SU-DHL-6 (cell line): ENCODE measurements around the gene AMY1C.
"Not testable (repeated sequence)": the region's sequence is repeated elsewhere in the genome, so short reads cannot be mapped to it uniquely, and the experiment has no call there.

Source experiments
- H2AFZ ChIP-seq: fragments of 200-600 bp; sonication (generic); 2 replicates; pipeline ENCODE4 v1.6.1; 2014; ENCODE audit warnings: low read depth, mild to moderate bottlenecking, moderate library complexity, mixed read lengths, antibody characterized with exemption, low read length; ENCODE audit not compliant: severe bottlenecking
- H3F3A ChIP-seq: fragments of 200-600 bp; shearing (Covaris generic); 2 replicates; pipeline ENCODE4 v1.6.0; 2016; ENCODE audit warnings: antibody characterized with exemption, mild to moderate bottlenecking; ENCODE audit not compliant: insufficient read depth
- H3K27ac ChIP-seq: fragments of 200-600 bp; sonication (generic); 2 replicates; pipeline ENCODE4 v1.5.1; 2016; ENCODE audit warnings: low read depth, mild to moderate bottlenecking, low read length, moderate library complexity, mixed read lengths
- H3K27me3 ChIP-seq: fragments of 200-600 bp; sonication (generic), shearing (Covaris generic); 2 replicates; pipeline ENCODE4 v1.6.0; 2014; ENCODE audit warnings: mild to moderate bottlenecking, low read length
- H3K36me3 ChIP-seq: fragments of 200-600 bp; sonication (generic); 2 replicates; pipeline ENCODE4 v1.6.1; 2014; ENCODE audit warnings: mild to moderate bottlenecking, low read length, mixed read lengths
- H3K4me2 ChIP-seq: fragments of 300-600, 200-600 bp; shearing (Covaris generic), sonication (generic); 2 replicates; pipeline ENCODE4 v1.6.0; 2014; ENCODE audit warnings: low read length, low read depth, mild to moderate bottlenecking; ENCODE audit not compliant: poor library complexity, severe bottlenecking
- H3K4me3 ChIP-seq: fragments of 200-600 bp; sonication (generic); 2 replicates; pipeline ENCODE4 v1.5.1; 2014; ENCODE audit warnings: antibody characterized with exemption, low read length, mild to moderate bottlenecking, mixed read lengths; ENCODE audit not compliant: insufficient read depth, poor library complexity, severe bottlenecking
- H3K79me2 ChIP-seq: fragments of 200-600 bp; sonication (generic); 2 replicates; pipeline ENCODE4 v1.6.1; 2014; ENCODE audit warnings: mild to moderate bottlenecking, low read length, moderate library complexity; ENCODE audit not compliant: insufficient read depth
- H3K9ac ChIP-seq: fragments of 200-600 bp; sonication (generic); 2 replicates; pipeline ENCODE4 v1.7.0; 2014; ENCODE audit warnings: mild to moderate bottlenecking, low read length
- H3K9me2 ChIP-seq: fragments of 200-600 bp; sonication (generic); replicated peaks from 2 replicates; pipeline ENCODE4 v1.6.1; 2014; ENCODE audit warnings: low read length; ENCODE audit not compliant: insufficient read depth
- H3K9me3 ChIP-seq: fragments of 200-600 bp; sonication (generic); 2 replicates; pipeline ENCODE4 v1.6.1; 2014; ENCODE audit warnings: low read length, mixed read lengths; ENCODE audit not compliant: insufficient read depth
- H4K20me1 ChIP-seq: fragments of 200-600 bp; sonication (generic); 2 replicates; pipeline ENCODE4 v1.6.1; 2014; ENCODE audit warnings: low read depth, mild to moderate bottlenecking, antibody characterized with exemption, low read length, moderate library complexity, mixed read lengths

The AMY1C gene

DNA sequence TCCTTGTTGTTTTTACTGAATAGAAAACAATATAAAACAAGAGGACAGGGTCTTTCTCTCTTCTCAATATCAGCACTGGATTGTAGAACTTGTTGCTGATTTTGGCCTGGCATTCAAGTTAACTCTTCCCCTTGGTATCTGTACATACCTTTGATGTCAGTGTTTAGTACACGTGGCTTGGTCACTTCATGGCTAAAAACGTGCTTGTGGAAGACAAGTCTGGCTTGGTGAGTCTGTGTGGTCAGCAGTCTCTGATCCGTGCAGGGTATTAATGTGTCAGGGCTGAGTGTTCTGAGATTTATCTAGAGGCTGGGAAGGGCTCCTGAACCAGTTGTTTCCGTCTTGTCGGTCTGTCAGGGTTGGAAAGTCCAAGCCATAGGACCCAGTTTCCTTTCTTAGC, at the start of gene AMY1C:
TSS of gene AMY1C (plus strand) at position 301 of the 400 bp plus-strand sequence. CDS start 572 bp downstream, outside the sequence.
- H3K79me2 ChIP-seq, result not testable (repeated sequence)

DNA sequence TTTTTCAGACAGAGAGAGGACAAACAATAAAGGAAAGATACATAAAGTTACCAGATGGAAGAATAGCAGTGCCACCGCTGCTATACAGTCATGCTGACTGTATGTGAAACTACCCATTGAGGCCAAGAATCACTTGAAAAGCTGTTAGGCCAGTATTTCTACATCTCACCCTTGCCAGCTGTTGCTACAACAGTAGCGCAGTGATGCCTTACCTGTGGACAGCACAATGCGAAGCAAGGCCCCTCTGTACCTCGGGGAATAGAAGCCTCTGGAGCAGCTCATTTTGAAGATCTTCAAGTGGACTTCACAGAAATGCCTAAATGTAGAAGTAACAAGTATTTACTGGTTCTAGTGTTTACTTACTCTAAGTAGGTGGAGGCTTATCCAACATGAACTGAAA, 49.0 kb upstream of the AMY1C start:
- H3K79me2 ChIP-seq, H3F3A ChIP-seq, H2AFZ ChIP-seq, H3K9me3 ChIP-seq, H3K9me2 ChIP-seq, H3K4me3 ChIP-seq, H3K27me3 ChIP-seq, H4K20me1 ChIP-seq, H3K36me3 ChIP-seq, H3K9ac ChIP-seq, H3K4me2 ChIP-seq, H3K27ac ChIP-seq: not testable (repeated sequence)

More for the DNA sequence above, at the start of gene AMY1C:
- H3K27me3 ChIP-seq, H3F3A ChIP-seq, H3K4me3 ChIP-seq, H2AFZ ChIP-seq, H3K36me3 ChIP-seq, H3K9me2 ChIP-seq, H3K9me3 ChIP-seq, H3K9ac ChIP-seq, H3K4me2 ChIP-seq, H3K27ac ChIP-seq, H4K20me1 ChIP-seq: not testable (repeated sequence)

DNA sequence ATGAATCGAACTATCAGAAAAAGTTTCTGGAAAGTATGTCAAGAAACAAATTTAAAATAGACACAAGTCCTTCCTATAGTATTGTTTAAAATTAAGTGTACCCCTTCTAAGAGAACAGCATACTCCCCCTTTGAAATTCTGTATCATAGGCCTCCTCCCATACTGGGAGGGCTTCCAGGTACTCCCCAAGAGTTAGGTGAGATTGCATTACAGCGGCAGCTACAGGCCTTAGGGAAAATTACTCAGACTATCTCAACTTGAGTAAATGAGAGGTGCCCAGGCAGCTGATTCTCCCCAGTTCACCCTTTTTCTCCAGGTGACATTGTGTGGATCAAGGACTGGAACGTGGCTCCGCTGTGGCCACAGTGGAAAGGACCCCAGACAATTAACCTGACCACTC, 48.4 kb upstream of the AMY1C start:
- not testable (repeated sequence) for H3K9me3 ChIP-seq, H3K4me2 ChIP-seq, H2AFZ ChIP-seq, H3F3A ChIP-seq, H3K36me3 ChIP-seq, H3K9ac ChIP-seq, H4K20me1 ChIP-seq, H3K9me2 ChIP-seq, H3K79me2 ChIP-seq, H3K27ac ChIP-seq, H3K4me3 ChIP-seq, H3K27me3 ChIP-seq

DNA sequence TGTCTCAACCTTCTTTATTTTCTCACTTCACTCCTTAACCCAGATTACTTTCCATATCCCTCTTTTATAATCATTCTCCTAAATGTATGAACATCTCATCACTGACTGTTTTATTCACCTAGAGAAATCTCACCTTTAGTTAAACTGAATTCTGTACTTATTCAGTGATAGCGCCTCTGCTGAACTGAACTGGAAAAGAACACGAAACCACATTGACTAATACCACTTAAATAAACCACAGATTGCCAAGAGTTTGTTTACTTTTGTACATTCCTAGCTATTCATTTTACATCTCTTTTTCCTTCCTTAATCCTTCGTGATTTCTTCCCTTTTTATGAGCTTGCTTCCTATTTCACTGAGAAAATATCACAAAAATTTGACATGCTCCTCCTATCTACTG, 42.0 kb upstream of the AMY1C start:
- H4K20me1 ChIP-seq, H2AFZ ChIP-seq, H3K79me2 ChIP-seq, H3K36me3 ChIP-seq, H3K27me3 ChIP-seq, H3K9me3 ChIP-seq, H3K27ac ChIP-seq, H3K9ac ChIP-seq, H3F3A ChIP-seq, H3K9me2 ChIP-seq, H3K4me2 ChIP-seq, H3K4me3 ChIP-seq: not testable (repeated sequence)

DNA sequence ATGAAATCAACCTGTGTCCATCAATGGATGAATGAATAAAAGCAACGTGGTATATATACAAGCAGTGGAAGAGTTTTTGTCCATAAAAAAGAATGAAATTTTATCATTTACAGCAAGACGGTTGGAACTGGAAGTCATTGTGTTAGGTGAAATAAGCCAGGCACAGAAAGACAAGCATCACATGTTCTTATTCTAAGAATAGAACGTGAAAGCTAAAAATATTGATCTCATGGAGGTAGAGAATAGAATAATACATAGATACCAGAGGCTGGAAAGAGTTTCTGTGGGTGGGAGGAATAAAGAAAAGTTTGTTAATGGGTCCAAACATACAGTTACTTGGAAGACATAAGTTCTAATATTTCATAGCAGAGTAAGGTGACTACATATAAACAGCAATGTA, 39.3 kb upstream of the AMY1C start:
- not testable (repeated sequence) for H3K36me3 ChIP-seq, H3K9ac ChIP-seq, H3K9me2 ChIP-seq, H3K79me2 ChIP-seq, H4K20me1 ChIP-seq, H2AFZ ChIP-seq, H3K27me3 ChIP-seq, H3K4me3 ChIP-seq, H3K27ac ChIP-seq, H3F3A ChIP-seq, H3K9me3 ChIP-seq, H3K4me2 ChIP-seq

DNA sequence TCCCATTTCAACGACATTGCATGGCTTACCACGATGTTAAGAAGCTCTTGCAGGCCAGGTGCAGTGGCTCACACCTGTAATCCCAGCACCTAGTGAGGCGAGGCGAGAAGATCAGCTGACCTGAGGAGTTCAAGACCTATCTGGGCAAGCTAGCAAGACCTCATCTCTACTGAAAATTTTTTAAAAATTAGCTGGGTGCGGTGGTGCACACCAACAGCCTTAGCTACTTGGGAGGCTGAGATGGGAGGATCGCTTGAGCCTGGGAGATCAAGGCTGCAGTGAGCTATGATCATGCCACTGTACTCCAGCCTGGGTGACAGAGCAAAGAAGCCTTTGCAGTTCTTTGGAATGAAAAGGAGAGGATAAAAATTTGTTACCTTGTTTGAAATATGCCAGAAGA, 32.3 kb upstream of the AMY1C start:
- not testable (repeated sequence) for H3K9me3 ChIP-seq, H3K27me3 ChIP-seq, H3K9ac ChIP-seq, H2AFZ ChIP-seq, H3K27ac ChIP-seq, H3K4me3 ChIP-seq, H3K36me3 ChIP-seq, H3K9me2 ChIP-seq, H3K79me2 ChIP-seq, H3K4me2 ChIP-seq, H3F3A ChIP-seq, H4K20me1 ChIP-seq

DNA sequence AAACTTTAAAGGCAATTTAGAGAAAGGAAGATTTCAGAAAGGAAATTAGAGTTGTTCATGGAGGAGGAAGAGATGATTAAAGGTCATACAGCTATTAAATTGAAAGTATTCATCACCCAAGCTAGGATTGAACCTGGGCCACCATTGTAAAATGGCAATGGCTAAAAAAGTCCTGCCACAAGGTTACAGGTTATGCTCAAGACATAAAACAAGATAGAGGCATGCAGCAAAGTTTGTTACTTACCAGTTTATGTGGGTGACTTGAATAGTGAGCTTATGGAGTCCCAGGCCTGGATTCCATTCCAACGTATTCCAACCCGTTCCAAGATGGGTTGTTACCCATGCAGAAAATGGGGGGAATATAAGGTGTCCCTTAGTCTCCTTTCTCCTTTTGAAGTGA, 28.2 kb upstream of the AMY1C start:
- not testable (repeated sequence) for H3K4me2 ChIP-seq, H3K9ac ChIP-seq, H3K27ac ChIP-seq, H3K9me3 ChIP-seq, H3K9me2 ChIP-seq, H2AFZ ChIP-seq, H3K79me2 ChIP-seq, H4K20me1 ChIP-seq, H3K4me3 ChIP-seq, H3F3A ChIP-seq, H3K27me3 ChIP-seq, H3K36me3 ChIP-seq

DNA sequence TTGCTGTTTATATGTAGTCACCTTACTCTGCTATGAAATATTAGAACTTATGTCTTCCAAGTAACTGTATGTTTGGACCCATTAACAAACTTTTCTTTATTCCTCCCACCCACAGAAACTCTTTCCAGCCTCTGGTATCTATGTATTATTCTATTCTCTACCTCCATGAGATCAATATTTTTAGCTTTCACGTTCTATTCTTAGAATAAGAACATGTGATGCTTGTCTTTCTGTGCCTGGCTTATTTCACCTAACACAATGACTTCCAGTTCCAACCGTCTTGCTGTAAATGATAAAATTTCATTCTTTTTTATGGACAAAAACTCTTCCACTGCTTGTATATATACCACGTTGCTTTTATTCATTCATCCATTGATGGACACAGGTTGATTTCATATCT, 14.4 kb upstream of the AMY1C start:
- not testable (repeated sequence) for H3K79me2 ChIP-seq, H3K27me3 ChIP-seq, H3K9me3 ChIP-seq, H3K9ac ChIP-seq, H3F3A ChIP-seq, H3K4me2 ChIP-seq, H3K4me3 ChIP-seq, H3K36me3 ChIP-seq, H3K27ac ChIP-seq, H4K20me1 ChIP-seq, H2AFZ ChIP-seq, H3K9me2 ChIP-seq
